Caki2 (cell line): ENCODE measurements around the gene SERGEF. TPM values are rescaled to one million over a fixed set of nuclear protein-coding genes. Genes with fewer than 3 reads are reported as not detected.

Experiments used
- DNase-seq: peaks from one replicate; pipeline ENCODE4 v3.0.0-alpha.2; 2015; ENCODE audit warnings: low read depth
- in situ Hi-C: cut with HindIII; loops from 2 replicates; pipeline ENCODE4 v1.10.0; 2016; ENCODE audit warnings: low sequenced_read_pairs, low pct_unique_long_range_greater_than_20kb, mixed read lengths
- total RNA-seq: library from RNA; depleted of rRNA; stranded (reverse); fragments of >200 nt; shearing (Covaris generic); gene quantifications from 2 replicates; pipeline ENCODE4 v1.2.3, GENCODE V29; 2014; ENCODE audit warnings: low replicate concordance; rRNA removed

The SERGEF gene
- total RNA-seq, 1 experiment from 2014 or later, result 47.1 TPM

DNA sequence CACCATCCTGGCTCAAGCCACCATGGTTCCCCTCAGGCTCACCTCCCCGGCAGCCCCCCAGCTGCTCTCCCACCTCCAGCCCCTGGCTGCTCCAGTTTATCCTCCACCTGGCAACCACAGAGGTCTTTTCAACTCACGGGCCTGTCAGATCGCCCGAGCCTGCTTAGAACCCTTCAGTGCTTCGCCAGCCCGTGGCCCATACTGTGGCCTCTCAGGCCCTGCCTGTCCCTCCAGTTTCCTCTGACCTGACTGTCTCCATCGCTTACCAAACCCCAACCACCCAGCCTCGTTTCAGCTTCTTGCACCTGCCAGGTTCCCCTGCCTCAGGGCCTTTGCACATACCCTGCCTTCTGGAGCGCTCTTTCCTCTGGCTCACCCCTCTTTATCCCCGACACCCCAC lies 271.4 kb downstream of the SERGEF start:
- DNase-seq, result no peak
- in situ Hi-C loops, result no loop called here

DNA sequence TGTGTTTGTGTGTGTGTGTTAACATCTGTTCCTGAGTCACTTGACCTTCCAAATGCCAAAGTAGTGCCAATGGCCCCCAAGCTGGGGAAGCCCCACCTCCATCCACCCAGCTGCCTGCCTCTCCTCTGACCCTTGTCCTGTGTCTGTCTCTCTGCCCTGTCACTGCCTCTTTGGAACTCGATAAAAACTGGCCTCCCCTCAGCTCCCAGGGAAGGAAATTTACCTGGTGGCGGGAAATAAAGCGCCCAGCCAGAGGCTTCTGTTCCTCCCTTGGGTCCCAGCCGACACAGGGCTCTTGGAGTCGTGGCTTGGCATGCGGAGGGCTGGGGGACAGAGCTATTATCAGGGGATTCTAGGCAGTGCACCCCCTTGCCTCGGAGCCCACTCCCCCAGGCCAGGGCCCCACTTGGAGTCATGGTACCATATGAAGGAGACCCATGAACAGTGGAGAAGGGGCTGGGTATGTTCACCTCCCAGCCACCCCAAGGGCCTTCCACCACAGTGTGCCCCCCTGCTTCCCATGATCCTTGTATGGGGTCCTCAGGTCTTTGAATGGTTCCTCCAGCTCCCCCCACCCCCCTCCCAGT lies 272.1 kb downstream of the SERGEF start:
- in situ Hi-C loops, result no loop called here
- DNase-seq, result no peak

DNA sequence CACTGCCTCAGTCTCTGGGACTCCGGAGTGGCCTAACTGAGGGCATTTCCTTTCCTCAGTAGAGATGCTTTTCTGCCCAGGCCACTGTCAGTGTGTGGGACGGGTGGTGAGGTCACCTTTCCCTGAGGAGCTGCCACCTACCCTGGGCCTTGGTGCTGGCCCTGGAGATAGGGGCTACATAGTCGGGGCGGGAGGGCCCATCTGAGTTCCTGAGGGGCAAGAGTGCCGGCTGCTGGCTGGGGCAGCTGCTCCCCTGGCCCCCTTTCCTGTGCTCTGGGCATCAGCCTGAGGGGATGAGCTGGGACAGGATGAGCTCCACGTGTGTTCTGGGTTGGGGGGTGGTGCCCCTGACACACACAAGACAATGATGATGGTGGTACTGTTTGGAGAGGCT lies 272.9 kb downstream of the SERGEF start:
- in situ Hi-C loops, result loop anchor here (10.0 kb wide), 1 partner anchor 235 kb away; no protein-coding TSS in a partner anchor
- no peak for DNase-seq

DNA sequence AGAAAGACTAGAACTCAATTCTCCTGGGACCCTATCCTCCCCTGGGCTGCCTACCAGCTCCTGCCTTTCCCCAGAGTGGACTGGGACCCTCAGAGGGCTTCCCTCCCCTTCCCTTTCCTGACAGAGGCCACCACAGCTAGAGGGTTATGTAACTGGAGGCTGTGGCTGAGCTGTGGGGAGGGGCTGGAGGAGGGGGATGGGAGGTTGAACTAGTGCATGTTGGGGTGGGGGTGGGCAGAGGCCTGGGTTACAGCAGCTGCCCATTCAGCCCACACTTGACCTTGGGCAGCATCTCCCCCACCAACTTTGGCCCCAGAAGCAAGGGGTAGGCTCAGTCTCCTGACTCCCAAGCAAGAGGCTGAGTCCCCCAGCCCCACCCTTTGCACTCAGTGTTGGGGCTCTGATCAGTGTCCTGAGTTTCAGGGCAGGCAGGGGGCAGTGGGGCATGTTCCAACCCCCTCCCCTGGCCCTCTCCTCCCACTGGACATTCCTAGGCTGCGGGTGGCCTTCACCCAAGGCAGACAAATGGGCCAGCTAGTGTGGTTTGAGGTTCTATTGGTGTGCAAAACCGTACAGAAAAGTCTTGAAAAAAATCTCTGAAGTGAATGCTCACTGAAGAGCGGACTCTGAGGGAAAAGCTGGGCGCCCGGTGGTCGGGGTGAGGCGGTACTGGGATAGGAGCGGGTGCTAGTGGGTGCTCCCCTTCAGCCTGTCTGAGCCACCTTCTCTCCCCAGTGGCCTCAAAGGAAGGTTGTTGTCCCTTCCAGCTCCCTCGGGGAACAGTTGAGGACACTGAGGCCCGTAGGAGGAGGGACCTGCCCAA lies 274.5 kb downstream of the SERGEF start:
- in situ Hi-C loops, result loop anchor here (10.0 kb wide), 1 partner anchor 236 kb away; no protein-coding TSS in a partner anchor
- DNase-seq, result no peak

Other genes with a start within 250 kb of the SERGEF start
- not detected in 2 replicates for gene TPH1, start 33.2 kb upstream of the SERGEF start, total RNA-seq
- 14.4 and 26.3 TPM in 2 replicates for gene SAAL1, start 93.0 kb upstream of the SERGEF start, total RNA-seq
- gene MRGPRX3, start 119.5 kb upstream of the SERGEF start, total RNA-seq, result not detected in 2 replicates
- not detected in 2 replicates for gene MRGPRX4, start 159.8 kb upstream of the SERGEF start, total RNA-seq
- not detected in 2 replicates for gene SAA4, start 223.8 kb upstream of the SERGEF start, total RNA-seq
- gene SAA2, start 235.6 kb upstream of the SERGEF start, total RNA-seq, result not detected in 2 replicates